HG03558 (cell line): ENCODE measurements around the gene CEACAM1.
"Not testable (repeated sequence)": the region's sequence is repeated elsewhere in the genome, so short reads cannot be mapped to it uniquely, and the experiment has no call there.

Experiments
- ATAC-seq: cut with Tn5 transposase; IDR thresholded peaks from one replicate; pipeline ENCODE4 v1.9.1; 2021; ENCODE audit warnings: moderate number of reproducible peaks; ENCODE audit not compliant: unreplicated experiment; ENCODE audit errors: extremely low read depth

CEACAM1 gene

GRCh38 chr19:42528354-42529247 is at the start of gene CEACAM1:
Gene CEACAM1, minus strand, starts transcription at chr19:42528481. Its CDS starts 107 bp downstream, at chr19:42528374.
- ATAC-seq: no peak

- ATAC-seq: no peak
Measured at GRCh38 chr19:42577016-42577415, 48.7 kb upstream of the CEACAM1 start.

GRCh38 chr19:42576241-42576640 is 48.0 kb upstream of the CEACAM1 start:
- ATAC-seq: no peak

GRCh38 chr19:42573642-42574041 is 45.4 kb upstream of the CEACAM1 start:
- ATAC-seq: no peak

GRCh38 chr19:42571116-42571515 is 42.8 kb upstream of the CEACAM1 start:
- ATAC-seq: no peak

GRCh38 chr19:42569193-42569592 is 40.9 kb upstream of the CEACAM1 start:
- no peak for ATAC-seq

GRCh38 chr19:42568006-42568405 is 39.7 kb upstream of the CEACAM1 start:
- no peak for ATAC-seq

GRCh38 chr19:42567567-42567966 is 39.3 kb upstream of the CEACAM1 start:
- ATAC-seq: no peak

GRCh38 chr19:42563352-42564210 is 35.3 kb upstream of the CEACAM1 start:
- no peak for ATAC-seq

GRCh38 chr19:42561512-42561911 is 33.2 kb upstream of the CEACAM1 start:
- no peak for ATAC-seq

- ATAC-seq: no peak
Measured at GRCh38 chr19:42560731-42561130, 32.5 kb upstream of the CEACAM1 start.

GRCh38 chr19:42558450-42559150 is 30.3 kb upstream of the CEACAM1 start:
- ATAC-seq: no peak

- not testable (repeated sequence) for ATAC-seq
Measured at GRCh38 chr19:42557386-42557871, 29.1 kb upstream of the CEACAM1 start.

- ATAC-seq: no peak
Measured at GRCh38 chr19:42555801-42556200, 27.5 kb upstream of the CEACAM1 start.

- ATAC-seq: no peak
Measured at GRCh38 chr19:42555317-42555716, 27.0 kb upstream of the CEACAM1 start.

GRCh38 chr19:42554046-42554575 is 25.8 kb upstream of the CEACAM1 start:
- ATAC-seq: no peak

- ATAC-seq: no peak
Measured at GRCh38 chr19:42553292-42554045, 25.2 kb upstream of the CEACAM1 start.

- no peak for ATAC-seq
Measured at GRCh38 chr19:42552086-42553065, 24.1 kb upstream of the CEACAM1 start.
